Endothelial cell of umbilical vein (primary cell): ENCODE results near the gene TJP3. TPM values are rescaled to one million over a fixed set of nuclear protein-coding genes. Genes with fewer than 3 reads are reported as not detected.

ENCODE experiments used
- BruUV-seq: library from RNA; stranded (reverse); fragments of 400-500 nt; replicated peaks from 2 replicates; lab custom pipeline; 2021; lab: Mats Ljungman, UMichigan
- CTCF ChIA-PET: fragments of 300-600, 350-600 bp; sonication (Branson Sonifier 250); formaldehyde crosslinking; loops from one replicate; lab custom pipeline; 2021; ENCODE audit warnings: antibody characterized with exemption, inconsistent platforms; lab: Charles Lee
- POLR2A ChIA-PET: fragments of 300-600, 350-600 bp; sonication (Branson Sonifier 250); formaldehyde crosslinking; loops from one replicate; lab custom pipeline; 2021; ENCODE audit warnings: antibody characterized with exemption, inconsistent platforms; lab: Charles Lee
- DNase-seq: peaks from one replicate; pipeline ENCODE4 v3.0.0-alpha.2; 2011; ENCODE audit warnings: low read depth, low spot score
- FAIRE-seq: peaks from 2 replicates; lab custom pipeline; 2011; peaks lifted over from hg19 to GRCh38; lab: Jason Lieb, UNC
- H2AFZ ChIP-seq: 2 replicates; pipeline ENCODE4 v1.6.0; 2012; ENCODE audit warnings: low read depth, low read length, control low read depth, inconsistent platforms
- H3K27ac ChIP-seq: 2 replicates; pipeline ENCODE4 v1.5.1; 2011; ENCODE audit warnings: low read depth, mild to moderate bottlenecking, control low read depth, low read length, moderate library complexity; ENCODE audit not compliant: insufficient read depth
- H3K27me3 ChIP-seq, 2 experiments: 2 replicates each; pipeline versions ENCODE4 v1.6.0 to v1.6.1; 2011; ENCODE audit warnings: low read length in 2 of 2, mixed read lengths in 1 of 2; ENCODE audit not compliant: control insufficient read depth in 2 of 2, insufficient read depth in 2 of 2
- H3K36me3 ChIP-seq, 2 experiments: 2 replicates in 1 of 2; 3 replicates in 1 of 2; pipeline ENCODE4 v1.5.1; 2011; ENCODE audit warnings: low read length in 2 of 2, mild to moderate bottlenecking in 1 of 2, moderate library complexity in 1 of 2; ENCODE audit not compliant: control insufficient read depth in 2 of 2, insufficient read depth in 2 of 2; ENCODE audit errors: extremely low read depth in 1 of 2
- H3K4me1 ChIP-seq: 3 replicates; pipeline ENCODE4 v1.5.1; 2011; ENCODE audit warnings: mild to moderate bottlenecking, low read length; ENCODE audit not compliant: control insufficient read depth, insufficient read depth; ENCODE audit errors: extremely low read depth
- H3K4me2 ChIP-seq: 2 replicates; pipeline ENCODE4 v1.6.1; 2011; ENCODE audit warnings: low read length, control low read depth, mixed read lengths; ENCODE audit not compliant: insufficient read depth
- H3K4me3 ChIP-seq, 3 experiments: fragments of 200-600 bp in 1 of 3; sonication (generic), shearing (Covaris generic) in 1 of 3; replicated peaks in 1 of 3; 2 replicates each; pipeline ENCODE4 v1.5.1; 2011 to 2016; ENCODE audit warnings: control low read depth in 3 of 3, low read length in 3 of 3, mild to moderate bottlenecking in 2 of 3, inconsistent platforms in 1 of 3, low read depth in 1 of 3, moderate library complexity in 1 of 3; ENCODE audit not compliant: insufficient read depth in 1 of 3
- H3K79me2 ChIP-seq: 2 replicates; pipeline ENCODE4 v1.6.0; 2012; ENCODE audit warnings: low read length, inconsistent platforms; ENCODE audit not compliant: control insufficient read depth, insufficient read depth
- H3K9ac ChIP-seq: replicated peaks from 2 replicates; pipeline ENCODE3; 2011; ENCODE audit warnings: low read length, control low read depth; ENCODE audit not compliant: insufficient read depth; ENCODE audit errors: extremely low read depth
- H3K9me1 ChIP-seq: replicated peaks from 3 replicates; pipeline ENCODE4 v1.6.0; 2011; ENCODE audit warnings: mild to moderate bottlenecking, low read length; ENCODE audit not compliant: control insufficient read depth, insufficient read depth; ENCODE audit errors: extremely low read depth
- H3K9me3 ChIP-seq: replicated peaks from 2 replicates; pipeline ENCODE4 v1.5.1; 2012; ENCODE audit warnings: low read length, inconsistent platforms; ENCODE audit not compliant: control insufficient read depth, insufficient read depth
- H4K20me1 ChIP-seq: replicated peaks from 2 replicates; pipeline ENCODE3; 2011; ENCODE audit warnings: mild to moderate bottlenecking, low read length; ENCODE audit not compliant: control insufficient read depth, insufficient read depth; ENCODE audit errors: extremely low read depth
- EZH2 ChIP-seq: IDR thresholded peaks from 2 replicates; pipeline ENCODE4 v1.6.1; 2012; ENCODE audit warnings: borderline replicate concordance, low read depth, mild to moderate bottlenecking, moderate library complexity, low read length, inconsistent platforms; ENCODE audit not compliant: severe bottlenecking
- FOS ChIP-seq: IDR thresholded peaks from 2 replicates; pipeline ENCODE4 v1.6.1; 2011; ENCODE audit warnings: mild to moderate bottlenecking, low read length, moderate library complexity, borderline replicate concordance; ENCODE audit not compliant: insufficient read depth
- GATA2 ChIP-seq: IDR thresholded peaks from 2 replicates; pipeline ENCODE4 v1.7.0; 2011; ENCODE audit warnings: low read depth, mild to moderate bottlenecking, moderate library complexity, mixed read lengths, low read length; ENCODE audit not compliant: insufficient read length, insufficient read depth
- JUN ChIP-seq: IDR thresholded peaks from 2 replicates; pipeline ENCODE4 v1.6.1; 2011; ENCODE audit warnings: borderline replicate concordance, low read depth; ENCODE audit not compliant: insufficient read length, insufficient read depth
- MYC ChIP-seq: IDR thresholded peaks from one replicate; pipeline ENCODE4 v1.6.1; 2011; ENCODE audit warnings: mild to moderate bottlenecking, low read depth, low read length
- POLR2A ChIP-seq: IDR thresholded peaks from 2 replicates; pipeline ENCODE4 v1.6.1; 2012; ENCODE audit warnings: low read depth, mild to moderate bottlenecking, control low read depth, low read length
- POLR2AphosphoS5 ChIP-seq: IDR thresholded peaks from 2 replicates; pipeline ENCODE4 v1.6.1; 2012; ENCODE audit warnings: low read depth, mild to moderate bottlenecking, control low read depth, low read length, moderate library complexity; ENCODE audit not compliant: insufficient read depth
- dilution Hi-C: fragments of 300-500 bp; cut with MboI; formaldehyde crosslinking; loops from one replicate; pipeline ENCODE4 v1.15.0; 2019; ENCODE audit warnings: low sequenced_read_pairs; ENCODE audit not compliant: extremely low pct_ligation_motif_present
- intact Hi-C: fragments of 100-400 bp; cut with micrococcal nuclease; formaldehyde crosslinking; loops from one replicate; pipeline ENCODE4 v1.10.0; 2022
- polyA plus RNA-seq, 4 experiments: library from polyadenylated mRNA; depleted of rRNA in 3 of 4; stranded (reverse) in 3 of 4; unstranded in 1 of 4; fragments of >200 nt; gene quantifications; 2 replicates each; pipeline versions ENCODE4 v1.2.1 to v1.2.3, GENCODE V29; 2011 to 2012; ENCODE audit warnings: missing spikeins in 1 of 4
- total RNA-seq: library from RNA; stranded (reverse); gene quantifications from 2 replicates; pipeline ENCODE4 v1.2.3, GENCODE V29; 2021
- TF ChIP-seq, protein P1 (sequence below), 2 donors: IDR thresholded peaks; 1 replicate in 1 of 2; 2 replicates in 1 of 2; pipeline ENCODE4 v1.5.1; 2011; ENCODE audit warnings: low read length in 2 of 2, mild to moderate bottlenecking in 2 of 2, moderate library complexity in 2 of 2, control low read depth in 1 of 2, inconsistent platforms in 1 of 2, low read depth in 1 of 2; ENCODE audit not compliant: insufficient read depth in 1 of 2; ENCODE audit errors: extremely low read depth in 1 of 2
- TF ChIP-seq, protein P2 (sequence below): IDR thresholded peaks from 2 replicates; pipeline ENCODE4 v1.6.1; 2011; ENCODE audit not compliant: insufficient read depth, insufficient read length

Gene TJP3
- total and polyA plus RNA-seq, 2 donors (not counting 3 experiments of a cell fraction or from before 2014, with no cell fraction given) = 0.10 TPM; not detected in 1

DNA sequence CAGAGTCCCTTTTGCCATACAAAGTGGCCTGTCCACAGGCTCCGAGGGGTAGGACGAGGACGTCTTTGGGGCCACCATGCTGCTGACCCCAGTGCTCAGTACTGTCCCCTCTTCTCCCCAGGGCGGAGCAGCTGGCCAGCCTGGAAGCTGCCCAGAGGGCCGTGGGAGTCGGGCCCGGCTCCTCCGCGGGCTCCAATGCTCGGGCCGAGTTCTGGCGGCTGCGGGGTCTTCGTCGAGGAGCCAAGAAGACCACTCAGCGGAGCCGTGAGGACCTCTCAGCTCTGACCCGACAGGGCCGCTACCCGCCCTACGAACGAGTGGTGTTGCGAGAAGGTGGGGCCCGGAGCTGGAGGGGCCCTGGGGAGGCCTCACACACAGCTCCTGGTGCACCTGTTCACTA is 32.2 kb downstream of the TJP3 start:
- dilution Hi-C loops = no loop called here
- no peaks in the 10 kb centered on the region for H3K9me3 ChIP-seq
- no peak overlapping the region for H3K4me2 ChIP-seq
- no peaks in the 10 kb centered on the region for H3K9me1 ChIP-seq
- TF ChIP-seq GATA2 (no peak), JUN (no peak), EZH2 (no peak), POLR2A (no peak), POLR2AphosphoS5 (no peak), FOS (no peak), MYC (no peak)
- TF ChIP-seq, protein P1, sequence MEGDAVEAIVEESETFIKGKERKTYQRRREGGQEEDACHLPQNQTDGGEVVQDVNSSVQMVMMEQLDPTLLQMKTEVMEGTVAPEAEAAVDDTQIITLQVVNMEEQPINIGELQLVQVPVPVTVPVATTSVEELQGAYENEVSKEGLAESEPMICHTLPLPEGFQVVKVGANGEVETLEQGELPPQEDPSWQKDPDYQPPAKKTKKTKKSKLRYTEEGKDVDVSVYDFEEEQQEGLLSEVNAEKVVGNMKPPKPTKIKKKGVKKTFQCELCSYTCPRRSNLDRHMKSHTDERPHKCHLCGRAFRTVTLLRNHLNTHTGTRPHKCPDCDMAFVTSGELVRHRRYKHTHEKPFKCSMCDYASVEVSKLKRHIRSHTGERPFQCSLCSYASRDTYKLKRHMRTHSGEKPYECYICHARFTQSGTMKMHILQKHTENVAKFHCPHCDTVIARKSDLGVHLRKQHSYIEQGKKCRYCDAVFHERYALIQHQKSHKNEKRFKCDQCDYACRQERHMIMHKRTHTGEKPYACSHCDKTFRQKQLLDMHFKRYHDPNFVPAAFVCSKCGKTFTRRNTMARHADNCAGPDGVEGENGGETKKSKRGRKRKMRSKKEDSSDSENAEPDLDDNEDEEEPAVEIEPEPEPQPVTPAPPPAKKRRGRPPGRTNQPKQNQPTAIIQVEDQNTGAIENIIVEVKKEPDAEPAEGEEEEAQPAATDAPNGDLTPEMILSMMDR (IDR thresholded peaks at IDR 0.05; ENCODE audit: extremely low read depth in 1 of 2, insufficient read depth in 1 of 2, low read depth in 1 of 2, low read length in 2 of 2) = no peak
- TF ChIP-seq, protein P2, sequence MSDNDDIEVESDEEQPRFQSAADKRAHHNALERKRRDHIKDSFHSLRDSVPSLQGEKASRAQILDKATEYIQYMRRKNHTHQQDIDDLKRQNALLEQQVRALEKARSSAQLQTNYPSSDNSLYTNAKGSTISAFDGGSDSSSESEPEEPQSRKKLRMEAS = no peak
- H3K4me1 ChIP-seq = no peaks in the 10 kb centered on the region
- no peak overlapping the region for H3K27ac ChIP-seq
- CTCF ChIA-PET = interaction anchor here (1.0 kb wide), 1 partner anchor 81 kb away, joined by 3 read pairs; no protein-coding TSS in a partner anchor
- intact Hi-C loops = no loop called here
- FAIRE-seq (no peak), DNase-seq (no peak)
- H3K79me2 ChIP-seq = no peaks in the 10 kb centered on the region
- no peaks in the 10 kb centered on the region for H3K36me3 ChIP-seq
- H4K20me1 ChIP-seq = no peaks in the 10 kb centered on the region
- H3K27me3 ChIP-seq = no peaks in the 10 kb centered on the region
- no TSS peak for BruUV-seq
- no peak overlapping the region for H2AFZ ChIP-seq
- POLR2A ChIA-PET = no interaction called here
- H3K4me3 ChIP-seq = no peak overlapping the region
- no peak overlapping the region for H3K9ac ChIP-seq
